ENCODE results near the gene ZNF284.
"Not testable (repeated sequence)": the region's sequence is repeated elsewhere in the genome, so short reads cannot be mapped to it uniquely, and the experiment has no call there.

The ZNF284 gene

DNA sequence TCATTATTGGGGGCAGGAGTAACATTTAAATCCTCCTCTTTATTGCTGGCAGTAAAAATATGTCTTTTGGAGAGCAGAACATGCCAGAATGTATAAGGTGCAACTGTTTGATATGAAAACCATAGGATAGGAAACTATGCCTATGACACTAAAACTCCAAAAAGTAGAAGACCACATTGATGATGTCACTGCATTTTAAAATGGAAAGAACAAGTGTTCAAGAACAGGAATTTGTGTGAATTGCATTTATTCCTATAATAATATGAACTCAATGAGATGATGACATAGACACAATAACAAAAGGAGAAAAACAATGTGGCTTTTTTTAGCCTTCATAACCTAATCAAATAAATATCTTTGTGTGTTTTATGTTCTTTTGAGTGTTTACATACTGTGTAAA, 37.5 kb downstream of the ZNF284 start:
- DNase-seq (ENCODE audit: insufficient read length, low spot score), result no peak
- FAIRE-seq, result no peak

DNA sequence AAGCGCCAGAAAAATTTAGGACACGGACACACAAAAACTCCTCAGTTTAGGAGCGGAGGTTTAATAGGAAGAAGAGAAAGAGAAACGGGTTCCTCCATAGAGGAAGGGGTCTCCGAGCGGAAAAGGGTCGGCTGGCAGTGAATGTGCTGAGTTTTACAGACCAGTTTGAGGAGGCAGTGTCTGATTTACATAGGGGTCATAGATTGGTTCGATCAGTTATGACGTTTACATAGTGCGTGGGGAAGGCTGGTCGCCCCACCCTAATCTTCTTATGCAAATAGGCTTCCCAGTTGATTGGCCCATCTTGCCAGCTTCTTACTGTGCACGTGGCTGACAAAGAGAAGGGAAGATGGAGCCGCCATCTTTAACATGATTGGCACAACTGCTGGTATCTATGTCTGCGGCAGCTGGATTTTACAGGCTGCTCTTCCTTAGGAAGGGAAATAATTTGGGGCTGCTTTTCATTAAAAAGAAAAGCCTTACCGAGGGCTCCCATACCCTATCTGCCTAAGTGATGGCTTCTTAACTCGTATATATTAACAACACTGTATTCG, 40.0 kb downstream of the ZNF284 start:
- DNase-seq (ENCODE audit: insufficient read length, low spot score), result no peak
- FAIRE-seq, result peak; percentile 21

GRCh38 chr19:44112802-44113137, 40.8 kb downstream of the ZNF284 start:
- no peak for FAIRE-seq

DNA sequence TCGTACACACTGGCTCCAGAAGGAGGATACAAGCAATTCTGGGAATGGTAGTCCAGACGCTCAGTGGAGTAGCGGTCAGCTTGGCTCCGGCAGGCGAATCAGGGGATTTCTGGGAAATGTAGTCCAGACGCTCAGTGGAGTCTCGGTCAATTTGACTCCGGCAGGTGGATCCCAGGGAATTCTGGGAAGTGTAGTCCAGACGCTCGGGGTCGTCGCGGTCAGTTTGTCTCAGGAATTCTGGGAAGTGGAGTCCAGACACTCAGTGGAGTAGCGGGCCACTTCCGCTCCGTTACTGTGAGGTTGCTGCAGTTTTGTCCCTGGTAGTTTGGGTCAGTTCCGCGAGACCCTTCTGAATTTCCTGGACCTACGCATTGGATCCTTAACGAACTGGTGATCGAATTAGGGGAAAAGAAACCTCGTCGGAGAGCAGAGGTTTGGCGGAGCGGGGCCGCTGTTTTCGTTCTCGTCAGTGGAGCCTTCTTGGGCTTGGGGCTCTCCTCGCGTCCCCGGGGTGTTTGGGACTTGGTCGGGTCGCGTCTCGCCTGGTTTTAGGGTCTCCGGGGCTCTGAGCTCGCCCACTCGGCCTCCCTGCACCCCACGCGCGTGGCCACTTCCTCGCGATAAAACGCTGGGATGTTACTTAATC, 41.3 kb downstream of the ZNF284 start, which contains the start of gene ZNF225:
Gene ZNF225, plus strand, starts transcription at position 262 of the 646 bp plus-strand sequence. CDS start 2,429 bp downstream, outside the sequence.
- DNase-seq (ENCODE audit: insufficient read length, low spot score) (peak; percentile 68), FAIRE-seq (peak; percentile 95)

More at GRCh38 chr19:44112802-44113137, 40.8 kb downstream of the ZNF284 start:
- DNase-seq (ENCODE audit: insufficient read length, low spot score), result no peak

DNA sequence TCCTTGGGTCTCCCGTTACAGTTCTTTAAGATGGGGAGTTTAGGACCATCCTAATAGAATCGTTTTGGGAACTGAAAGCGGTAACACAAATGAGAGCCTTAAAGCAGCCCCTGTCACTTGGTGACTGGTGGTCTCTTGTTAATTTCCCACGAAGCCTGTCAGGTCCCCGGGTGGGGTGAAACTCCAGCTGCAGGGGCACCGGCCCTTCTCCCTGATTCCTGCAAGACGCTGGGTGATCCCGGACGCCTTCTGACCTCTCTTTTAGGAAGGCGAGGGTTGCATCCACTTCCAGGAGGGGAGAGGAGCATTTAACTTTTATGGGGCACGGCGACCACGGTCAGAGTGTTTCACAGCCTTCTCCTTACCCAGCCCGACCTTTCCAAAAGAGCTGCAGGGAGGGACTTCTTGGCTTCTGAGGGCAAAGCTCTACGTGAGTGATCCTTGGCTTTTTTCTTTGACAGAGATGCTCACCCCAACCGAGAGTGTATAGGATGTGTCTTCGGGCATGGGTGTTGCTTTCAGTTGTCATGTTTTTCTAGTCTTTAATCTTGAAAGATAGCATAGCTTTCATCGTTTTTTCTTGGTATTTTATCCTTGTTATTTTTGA, 41.9 kb downstream of the ZNF284 start:
- DNase-seq (ENCODE audit: insufficient read length, low spot score), result no peak
- peak; percentile 60 for FAIRE-seq

DNA sequence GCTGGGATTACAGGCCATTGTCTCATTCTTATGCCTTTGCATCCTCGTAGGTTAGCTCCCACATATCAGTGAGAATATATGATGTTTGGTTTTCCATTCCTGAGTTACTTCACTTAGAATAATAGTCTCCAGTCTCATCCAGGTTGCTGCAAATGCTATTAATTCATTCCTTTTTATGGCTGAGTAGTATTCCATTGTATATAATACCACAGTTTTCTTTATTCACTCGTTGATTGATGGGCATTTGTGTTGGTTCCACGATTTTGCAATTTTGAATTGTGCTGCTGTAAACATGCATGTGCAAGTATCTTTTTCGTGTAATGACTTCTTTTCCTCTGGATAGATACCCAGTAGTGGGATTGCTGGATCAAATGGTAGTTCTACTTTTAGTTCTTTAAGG, 49.2 kb downstream of the ZNF284 start:
- DNase-seq (ENCODE audit: insufficient read length, low spot score); FAIRE-seq: not testable (repeated sequence)

GRCh38 chr19:44131955-44132354, 60.0 kb downstream of the ZNF284 start:
- no peak for DNase-seq (ENCODE audit: insufficient read length, low spot score)
- no peak for FAIRE-seq
